Activated gamma-delta T cell (primary cell): ENCODE measurements around the gene DBN1.
A peak's percentile ranks its signal among the peaks of the same experiment; 100 is the strongest.

Experiments used
- DNase-seq: peaks from one replicate; lab custom pipeline; 2025; lab: John Stamatoyannopoulos, UW

DBN1 gene

GRCh38 chr5:177443144-177443983, 30.1 kb downstream of the DBN1 start:
- no peak for DNase-seq

- DNase-seq: no peak
Measured at GRCh38 chr5:177442066-177442826, 31.2 kb downstream of the DBN1 start.

GRCh38 chr5:177440990-177441780, 32.2 kb downstream of the DBN1 start:
- DNase-seq: no peak

DNA sequence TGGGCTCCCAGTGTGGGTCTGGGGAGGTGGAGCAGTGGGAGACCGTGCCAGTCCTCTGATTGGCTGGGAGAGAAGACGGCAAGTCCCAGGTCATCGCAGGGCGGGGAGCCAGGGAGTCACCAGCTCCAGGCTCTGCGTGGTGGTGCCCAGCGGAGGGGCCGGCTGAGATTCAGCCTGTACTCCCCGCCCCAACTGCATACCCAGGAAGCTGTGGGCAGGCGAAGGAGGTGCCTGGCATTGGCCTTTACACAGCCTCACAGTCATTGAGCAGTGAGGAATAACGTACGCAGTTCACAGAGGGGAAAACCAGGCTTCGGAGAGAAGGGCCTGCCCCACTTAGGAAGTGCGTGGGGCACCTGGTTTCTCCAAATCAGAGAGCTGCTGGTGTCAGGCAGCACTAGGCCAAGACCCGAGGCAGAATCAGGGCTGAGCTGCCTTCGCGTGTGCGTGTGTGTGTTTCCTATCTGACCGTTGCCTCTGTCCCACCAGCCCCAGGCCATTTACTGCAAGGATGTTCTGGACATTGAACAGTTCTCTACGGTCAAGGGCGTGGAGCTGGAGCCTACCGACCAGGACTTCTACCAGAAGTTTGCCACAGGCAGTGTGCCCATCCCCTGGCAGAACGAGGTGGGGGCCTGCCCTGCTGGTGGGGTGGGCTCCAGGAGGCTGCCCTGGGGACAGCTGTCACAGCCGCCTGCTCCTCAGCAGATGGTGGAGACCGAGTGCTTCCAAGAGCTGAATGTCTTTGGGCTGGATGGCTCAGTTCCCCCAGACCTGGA, 33.0 kb downstream of the DBN1 start:
- DNase-seq: no peak

GRCh38 chr5:177439518-177440053, 33.8 kb downstream of the DBN1 start:
- no peak for DNase-seq

GRCh38 chr5:177438468-177438867, 35.0 kb downstream of the DBN1 start:
- DNase-seq: no peak

DNA sequence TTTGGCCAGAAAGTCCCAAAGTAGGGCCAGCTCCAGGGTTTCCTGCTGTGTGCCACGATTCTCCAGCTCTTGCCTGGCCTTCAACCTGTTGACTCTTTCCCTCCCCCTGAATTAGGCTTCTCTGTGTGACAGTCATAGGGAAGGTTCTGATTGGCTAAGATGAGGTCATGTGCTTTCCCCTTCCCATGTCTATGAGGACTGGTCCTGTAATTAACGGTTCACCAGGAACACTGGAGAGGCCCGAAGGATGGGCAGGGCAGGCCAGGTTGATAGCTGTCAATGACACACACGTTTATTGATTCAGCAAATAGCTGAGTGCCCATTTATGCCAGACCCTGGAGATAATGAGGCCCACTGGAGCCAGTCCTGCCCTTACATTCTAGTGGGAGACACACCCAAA, 35.8 kb downstream of the DBN1 start:
- DNase-seq: no peak

DNA sequence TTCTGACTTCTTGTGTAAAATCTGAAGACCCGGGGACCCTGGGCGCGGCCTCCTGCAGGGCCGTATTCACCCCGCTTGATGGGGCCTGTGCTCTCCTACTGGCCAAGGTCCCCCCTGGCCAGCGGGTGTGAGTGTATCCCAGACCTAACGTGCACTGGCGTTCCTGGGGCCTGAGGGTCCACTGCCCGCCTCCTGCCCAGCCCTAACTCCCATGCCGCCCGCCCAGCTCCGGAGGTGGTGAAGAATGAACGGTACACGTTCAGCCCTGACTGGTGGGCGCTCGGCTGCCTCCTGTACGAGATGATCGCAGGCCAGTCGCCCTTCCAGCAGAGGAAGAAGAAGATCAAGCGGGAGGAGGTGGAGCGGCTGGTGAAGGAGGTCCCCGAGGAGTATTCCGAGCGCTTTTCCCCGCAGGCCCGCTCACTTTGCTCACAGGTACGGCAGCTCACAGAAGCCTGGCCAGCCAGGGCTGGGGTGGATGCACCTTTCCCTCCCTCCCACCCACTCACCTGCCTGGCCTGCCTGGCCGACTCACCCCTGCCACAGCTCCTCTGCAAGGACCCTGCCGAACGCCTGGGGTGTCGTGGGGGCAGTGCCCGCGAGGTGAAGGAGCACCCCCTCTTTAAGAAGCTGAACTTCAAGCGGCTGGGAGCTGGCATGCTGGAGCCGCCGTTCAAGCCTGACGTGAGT, 37.4 kb downstream of the DBN1 start:
- no peak for DNase-seq

GRCh38 chr5:177434942-177435738, 38.3 kb downstream of the DBN1 start:
- DNase-seq: no peak

DNA sequence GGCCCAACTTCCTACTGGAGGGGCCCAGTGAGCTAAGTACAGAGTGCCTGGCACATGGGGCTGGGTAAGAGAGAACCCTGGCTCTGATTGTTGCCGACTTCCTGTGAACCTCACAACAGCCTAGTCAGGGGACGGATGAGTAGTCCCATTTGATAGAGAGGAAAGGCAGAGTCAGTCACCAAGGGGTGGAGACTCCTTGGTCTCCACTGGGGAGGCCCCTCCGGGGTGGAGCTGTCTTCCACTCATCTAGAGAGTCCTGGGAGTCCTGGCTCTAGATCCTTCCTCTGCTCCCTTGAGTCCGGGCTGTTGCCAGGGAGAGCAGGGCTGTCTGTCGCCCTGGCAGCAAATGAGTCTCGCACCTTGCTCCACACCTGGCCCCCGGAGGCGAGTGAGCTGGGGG, 39.0 kb downstream of the DBN1 start:
- DNase-seq: no peak

DNA sequence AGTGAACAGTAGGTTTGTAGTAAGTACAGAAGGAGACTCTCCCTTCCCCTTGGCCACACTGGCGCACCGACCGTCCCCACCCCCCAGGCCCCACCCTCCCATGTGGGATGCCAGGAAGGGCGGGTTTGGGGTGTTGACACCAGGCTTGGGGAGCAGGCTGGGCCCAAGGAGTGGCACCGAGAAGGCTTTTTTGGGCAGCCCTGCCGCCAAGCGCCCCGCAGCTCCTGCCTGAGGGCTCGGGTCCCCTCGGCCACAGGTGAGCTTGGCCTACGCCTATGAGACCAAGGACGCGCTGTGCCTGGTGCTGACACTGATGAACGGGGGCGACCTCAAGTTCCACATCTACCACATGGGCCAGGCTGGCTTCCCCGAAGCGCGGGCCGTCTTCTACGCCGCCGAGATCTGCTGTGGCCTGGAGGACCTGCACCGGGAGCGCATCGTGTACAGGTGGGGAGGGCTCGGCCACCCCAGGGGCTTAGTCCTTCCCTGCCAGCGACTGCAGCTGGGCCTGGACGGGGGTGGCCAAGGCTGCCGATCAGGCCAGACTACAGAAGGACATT, 39.7 kb downstream of the DBN1 start:
- DNase-seq: no peak

DNA sequence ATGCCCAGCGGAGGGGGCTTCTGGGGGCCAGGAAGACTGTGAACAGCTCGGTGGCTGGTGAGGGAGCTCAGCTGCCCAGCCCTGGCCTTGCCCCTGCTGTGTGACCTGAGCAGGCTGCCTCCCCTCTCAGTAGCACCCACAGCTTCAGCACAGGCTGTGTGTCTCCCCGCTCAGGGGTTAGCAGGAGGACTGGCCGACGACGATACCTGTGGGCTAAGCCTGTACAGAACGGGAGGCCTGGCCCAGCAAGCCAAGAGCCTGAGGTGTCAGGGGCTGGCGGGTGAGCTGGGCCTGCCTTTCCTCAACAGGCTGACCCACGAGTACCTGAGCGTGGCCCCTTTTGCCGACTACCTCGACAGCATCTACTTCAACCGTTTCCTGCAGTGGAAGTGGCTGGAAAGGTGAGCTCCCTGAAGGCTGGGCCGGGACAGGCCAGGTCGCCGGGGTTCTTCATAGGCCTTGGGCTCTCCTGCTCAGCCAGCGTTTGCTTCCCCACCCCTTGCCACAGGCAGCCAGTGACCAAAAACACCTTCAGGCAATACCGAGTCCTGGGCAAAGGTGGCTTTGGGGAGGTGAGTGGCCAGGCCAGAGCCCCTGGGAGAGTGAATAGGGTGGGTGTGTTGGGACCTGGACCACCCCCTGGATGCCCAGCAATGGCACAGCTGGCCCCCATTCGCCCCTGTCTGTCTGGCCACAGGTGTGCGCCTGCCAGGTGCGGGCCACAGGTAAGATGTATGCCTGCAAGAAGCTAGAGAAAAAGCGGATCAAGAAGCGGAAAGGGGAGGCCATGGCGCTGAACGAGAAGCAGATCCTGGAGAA, 40.4 kb downstream of the DBN1 start:
- DNase-seq: no peak

DNA sequence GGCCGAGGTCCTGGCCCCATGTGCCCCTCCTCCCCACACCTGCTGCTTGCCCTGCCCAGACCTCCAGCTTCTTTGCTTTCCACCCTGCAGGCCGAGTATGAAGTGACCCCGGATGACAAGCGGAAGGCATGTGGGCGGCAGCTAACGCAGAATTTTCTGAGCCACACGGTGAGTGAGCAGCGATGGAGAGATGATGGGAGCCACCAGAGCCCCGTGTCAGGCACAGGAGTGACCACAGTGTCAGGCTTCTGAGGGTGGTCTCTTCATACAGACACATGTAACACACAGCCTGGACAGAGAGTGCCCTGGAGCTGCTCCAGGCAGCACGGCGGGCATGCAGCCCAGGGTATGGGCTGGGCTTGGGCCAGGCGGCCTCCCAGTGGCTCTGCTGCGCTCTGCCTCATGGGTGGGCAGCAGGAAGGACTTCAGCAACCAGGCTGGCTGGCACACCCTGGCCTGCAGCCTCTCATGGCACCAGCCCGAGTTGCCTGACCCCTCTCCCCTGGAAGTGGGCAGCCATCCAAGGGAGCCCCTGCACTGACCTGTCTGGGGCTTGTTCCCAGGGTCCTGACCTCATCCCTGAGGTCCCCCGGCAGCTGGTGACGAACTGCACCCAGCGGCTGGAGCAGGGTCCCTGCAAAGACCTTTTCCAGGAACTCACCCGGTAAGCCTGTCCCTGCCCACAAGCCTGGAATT, 41.1 kb downstream of the DBN1 start:
- no peak for DNase-seq

DNA sequence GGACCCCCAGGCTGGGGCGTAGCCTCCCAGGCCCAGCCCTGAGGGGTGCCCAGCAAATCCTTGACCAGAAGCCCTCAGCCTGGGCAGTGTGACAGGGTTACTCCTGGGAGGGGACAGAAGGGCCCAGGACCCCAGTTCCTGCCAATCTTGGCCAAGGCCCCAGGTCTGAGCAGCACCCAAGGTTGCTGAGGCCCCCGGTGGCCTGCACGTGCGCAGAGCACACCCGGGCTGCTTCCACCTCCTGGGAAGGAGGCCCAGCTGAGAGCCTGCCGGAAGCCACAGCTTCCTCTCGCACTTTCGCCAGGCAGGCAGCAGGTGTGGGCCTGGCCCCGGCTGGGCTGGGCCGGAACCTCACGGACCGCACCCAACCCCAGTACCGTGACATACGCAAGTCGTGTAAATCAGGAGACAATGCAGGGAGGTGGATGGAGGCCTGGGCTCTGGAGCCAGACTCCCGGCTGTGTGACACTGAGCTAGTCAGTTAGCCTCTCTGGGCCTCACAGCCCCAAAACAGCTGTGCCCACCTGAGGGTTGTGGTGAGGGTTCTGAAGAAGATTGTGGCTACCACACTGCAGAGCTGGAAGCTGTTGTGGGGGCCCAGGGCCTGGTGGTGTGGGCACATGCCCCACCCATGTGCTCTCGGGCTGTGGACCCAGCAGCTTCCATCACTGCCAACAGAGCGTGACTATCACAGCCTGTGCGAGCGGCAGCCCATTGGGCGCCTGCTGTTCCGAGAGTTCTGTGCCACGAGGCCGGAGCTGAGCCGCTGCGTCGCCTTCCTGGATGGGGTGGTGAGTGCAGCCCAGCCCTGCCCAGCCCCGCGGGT, 41.9 kb downstream of the DBN1 start:
- peak; percentile 73 for DNase-seq

GRCh38 chr5:177430972-177431316, 42.5 kb downstream of the DBN1 start:
- DNase-seq: no peak

- DNase-seq: no peak
Measured at GRCh38 chr5:177430140-177430951, 43.1 kb downstream of the DBN1 start.
